Lower leg skin (tissue), 4 donors: ENCODE data around the gene VAT1L. TPM values are rescaled to one million over a fixed set of nuclear protein-coding genes. Genes with fewer than 3 reads are reported as not detected.

ENCODE experiments used
- DNase-seq, 2 donors: peaks; one replicate each; pipeline ENCODE4 v3.0.0-alpha.2; 2019; ENCODE audit warnings: low spot score in 2 of 2
- H3K4me3 ChIP-seq: fragments of 200-600 bp; sonication (generic); 2 replicates; pipeline ENCODE4 v1.5.1; 2017; ENCODE audit warnings: mild to moderate bottlenecking, low read depth; ENCODE audit not compliant: poor library complexity, severe bottlenecking
- POLR2A ChIP-seq, 2 donors: fragments of 450-650 bp; IDR thresholded peaks; one replicate each; pipeline ENCODE4 v1.6.1; 2016 to 2017; ENCODE audit warnings: antibody characterized with exemption in 2 of 2, mild to moderate bottlenecking in 1 of 2, moderate library complexity in 1 of 2
- WGBS, 2 donors: methylation state at CpG; one replicate each; pipeline ENCODE4 v1.1.5; 2018; 5-methylcytosine and 5-hydroxymethylcytosine counted together
- intact Hi-C: fragments of 100-400 bp; cut with DNase I; formaldehyde crosslinking; loops from one replicate; pipeline ENCODE4 v1.15.0; 2023; ENCODE audit warnings: low total_unique reads
- total RNA-seq, 4 donors: library from RNA; depleted of rRNA; stranded (reverse); fragments of >200 nt; gene quantifications; one replicate each; pipeline ENCODE4 v1.1.0, GENCODE V29; 2016
- TF ChIP-seq, protein P1 (sequence below), 3 donors: fragments of 450-650 bp; IDR thresholded peaks; one replicate each; pipeline ENCODE4 v1.5.1; 2016; ENCODE audit warnings: antibody characterized with exemption in 3 of 3, mild to moderate bottlenecking in 3 of 3, moderate library complexity in 2 of 3

Gene VAT1L
- total RNA-seq, 4 donors from 2014 or later, result 0.10 to 0.36 TPM; not detected in 2

DNA sequence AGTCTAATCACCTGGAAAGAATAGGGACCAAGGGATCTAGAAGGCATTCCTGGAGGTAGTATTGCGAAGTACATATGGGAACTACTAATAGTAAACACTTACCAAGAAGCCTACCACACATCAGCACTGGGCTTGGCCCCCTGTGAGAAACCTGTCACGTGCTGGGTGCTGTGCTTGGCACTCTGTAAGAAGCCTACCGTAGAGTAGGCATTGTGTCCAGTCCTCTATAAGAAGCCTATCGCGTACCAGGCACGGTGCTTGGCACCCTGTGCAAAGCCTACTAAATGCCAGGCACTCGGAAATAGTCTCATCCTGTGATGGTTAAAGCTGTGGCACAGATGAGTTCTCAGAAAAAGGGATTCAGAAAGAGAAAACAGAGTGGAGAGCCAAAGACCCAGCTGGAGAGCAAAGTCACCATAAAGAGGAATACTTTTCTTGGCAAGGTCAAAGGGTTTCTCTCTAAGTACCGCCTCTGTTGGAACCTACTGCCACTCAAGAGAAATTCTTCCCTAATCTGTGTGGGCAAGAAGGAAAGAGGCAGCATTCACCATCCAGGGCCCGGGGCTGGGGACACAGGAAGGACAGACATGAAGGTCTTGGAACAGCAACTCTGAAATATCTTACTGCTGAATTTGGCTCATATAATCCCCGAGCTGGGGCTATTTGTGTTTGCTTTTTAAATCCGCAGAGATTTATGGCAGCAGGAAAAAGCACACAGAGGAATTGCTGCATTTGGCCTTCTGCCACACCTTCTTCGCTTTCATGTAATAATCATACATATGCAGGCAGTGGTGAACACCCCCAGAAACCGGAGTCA lies 81.8 kb downstream of the VAT1L start:
- intact Hi-C loops, result no loop called here
- TF ChIP-seq POLR2A (IDR thresholded peaks at IDR 0.05), result no peak
- TF ChIP-seq, protein P1, sequence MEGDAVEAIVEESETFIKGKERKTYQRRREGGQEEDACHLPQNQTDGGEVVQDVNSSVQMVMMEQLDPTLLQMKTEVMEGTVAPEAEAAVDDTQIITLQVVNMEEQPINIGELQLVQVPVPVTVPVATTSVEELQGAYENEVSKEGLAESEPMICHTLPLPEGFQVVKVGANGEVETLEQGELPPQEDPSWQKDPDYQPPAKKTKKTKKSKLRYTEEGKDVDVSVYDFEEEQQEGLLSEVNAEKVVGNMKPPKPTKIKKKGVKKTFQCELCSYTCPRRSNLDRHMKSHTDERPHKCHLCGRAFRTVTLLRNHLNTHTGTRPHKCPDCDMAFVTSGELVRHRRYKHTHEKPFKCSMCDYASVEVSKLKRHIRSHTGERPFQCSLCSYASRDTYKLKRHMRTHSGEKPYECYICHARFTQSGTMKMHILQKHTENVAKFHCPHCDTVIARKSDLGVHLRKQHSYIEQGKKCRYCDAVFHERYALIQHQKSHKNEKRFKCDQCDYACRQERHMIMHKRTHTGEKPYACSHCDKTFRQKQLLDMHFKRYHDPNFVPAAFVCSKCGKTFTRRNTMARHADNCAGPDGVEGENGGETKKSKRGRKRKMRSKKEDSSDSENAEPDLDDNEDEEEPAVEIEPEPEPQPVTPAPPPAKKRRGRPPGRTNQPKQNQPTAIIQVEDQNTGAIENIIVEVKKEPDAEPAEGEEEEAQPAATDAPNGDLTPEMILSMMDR (IDR thresholded peaks at IDR 0.05), result no peak
- DNase-seq, result peak in 1 of 2 donors; percentile 58
- H3K4me3 ChIP-seq, result no peak overlapping the region
- 42 to 43% methylated on average over 13 of the region's 13 CpGs for WGBS, 2 donors

DNA sequence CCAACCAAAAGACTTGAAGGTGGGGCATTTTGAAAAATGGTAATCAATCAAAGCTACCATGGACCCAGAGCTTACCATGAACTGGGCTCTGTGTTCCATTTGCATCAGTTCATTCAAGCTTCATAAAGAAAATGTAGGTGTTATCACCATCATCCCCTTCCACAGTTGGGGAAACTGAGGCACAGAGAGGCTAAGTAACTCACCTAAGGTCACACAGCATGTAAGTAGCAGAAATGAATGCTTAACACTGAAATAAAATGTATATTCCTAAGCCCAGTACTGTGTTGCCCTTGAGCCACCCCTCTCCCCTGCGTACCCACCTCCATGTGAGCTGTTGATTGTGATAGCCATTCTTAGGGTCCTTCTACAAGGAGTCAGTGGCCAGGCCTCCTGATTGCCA lies 83.6 kb downstream of the VAT1L start:
- intact Hi-C loops, result no loop called here
- 94 to 100% methylated on average over 1 of the region's 1 CpG for WGBS, 2 donors
- H3K4me3 ChIP-seq, result no peak overlapping the region
- TF ChIP-seq, protein P1 (IDR thresholded peaks at IDR 0.05), result no peak
- TF ChIP-seq POLR2A (IDR thresholded peaks at IDR 0.05), result no peak
- DNase-seq, result peak in 1 of 2 donors; percentile 57

DNA sequence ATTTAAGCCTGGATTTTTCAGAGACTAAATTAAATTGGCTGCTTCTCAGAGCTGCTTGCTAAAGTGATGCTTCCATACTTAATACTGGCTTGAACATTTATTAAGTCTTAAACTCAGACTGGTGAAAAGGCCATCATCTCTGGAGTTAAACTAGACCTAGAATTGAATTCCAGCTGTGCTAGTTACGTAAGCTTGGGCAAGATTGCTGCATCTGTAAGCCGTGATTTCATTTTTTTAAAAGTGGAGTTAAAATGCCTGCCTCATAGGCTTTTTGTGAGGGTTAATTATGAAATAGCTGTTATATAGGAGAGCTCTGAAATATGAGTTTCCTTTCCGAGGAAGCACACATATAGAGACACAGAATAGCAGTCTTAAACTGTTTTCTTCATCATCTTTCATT lies 84.7 kb downstream of the VAT1L start:
- TF ChIP-seq, protein P1 (IDR thresholded peaks at IDR 0.05), result no peak
- no peak for TF ChIP-seq POLR2A (IDR thresholded peaks at IDR 0.05)
- WGBS, 2 donors, result 73 to 79% methylated on average over 3 of the region's 3 CpGs
- intact Hi-C loops, result no loop called here
- no peak overlapping the region for H3K4me3 ChIP-seq
- no peak for DNase-seq

DNA sequence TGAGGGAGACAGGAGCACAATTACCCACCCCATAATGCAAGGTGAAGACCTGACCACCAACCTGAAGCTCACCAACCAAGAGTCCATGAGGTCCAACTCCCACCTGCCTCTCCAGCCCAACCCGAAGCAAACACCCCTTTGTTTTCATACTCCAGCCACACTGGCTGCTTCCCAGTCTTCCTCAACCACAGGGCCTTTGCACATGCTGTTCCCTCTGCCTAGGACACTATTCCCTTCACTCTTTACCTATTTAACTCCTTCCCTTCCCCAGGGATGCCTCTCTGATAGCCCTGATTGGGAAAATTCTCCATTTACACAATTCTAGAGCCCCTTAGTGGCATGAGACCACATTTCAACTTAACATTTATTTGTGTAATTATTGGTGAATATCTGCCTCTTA lies 86.0 kb downstream of the VAT1L start:
- intact Hi-C loops, result no loop called here
- DNase-seq, result peak in 1 of 2 donors; percentile 13
- WGBS, 2 donors, result 72 to 81% methylated on average over 1 of the region's 1 CpG
- H3K4me3 ChIP-seq, result no peak overlapping the region
- TF ChIP-seq, protein P1 (IDR thresholded peaks at IDR 0.05), result no peak
- no peak for TF ChIP-seq POLR2A (IDR thresholded peaks at IDR 0.05)

DNA sequence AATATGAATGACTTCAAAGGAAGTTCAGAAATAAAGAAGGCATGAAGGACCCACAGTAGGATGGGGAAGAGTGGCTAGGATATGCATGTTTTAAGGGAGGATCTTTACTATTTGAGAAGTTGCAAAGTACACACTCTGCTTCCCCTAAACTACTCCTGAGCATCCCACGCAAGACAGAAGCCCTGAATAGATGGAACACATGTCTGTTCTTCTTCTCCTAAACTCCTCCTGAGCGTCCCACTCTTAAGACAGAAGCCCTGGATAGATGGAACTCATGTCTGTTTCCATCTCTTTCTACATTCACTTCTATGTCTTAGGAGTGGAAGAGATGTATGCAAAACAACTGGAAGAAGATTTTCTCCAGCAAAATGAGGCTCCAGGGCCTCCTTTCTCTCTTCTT lies 88.4 kb downstream of the VAT1L start:
- 76 to 92% methylated on average over 2 of the region's 2 CpGs for WGBS, 2 donors
- intact Hi-C loops, result no loop called here
- TF ChIP-seq POLR2A (IDR thresholded peaks at IDR 0.05), result no peak
- TF ChIP-seq, protein P1 (IDR thresholded peaks at IDR 0.05), result no peak
- no peak overlapping the region for H3K4me3 ChIP-seq
- no peak for DNase-seq
